GM12878 (cell line): ENCODE data around the gene PPARA.

Source experiments
- CBX3 ChIP-seq: fragments of 200-600 bp; sonication (generic); IDR thresholded peaks from 2 replicates; pipeline ENCODE4 v1.6.1; 2016; ENCODE audit warnings: low read depth, borderline replicate concordance
- CBX5 ChIP-seq: sonication (generic); IDR thresholded peaks from 2 replicates; pipeline ENCODE4 v1.6.1; 2016; ENCODE audit warnings: low read depth, moderate library complexity, mild to moderate bottlenecking, inconsistent platforms
- EP300 ChIP-seq, 2 experiments: fragments of 150-350 bp in 1 of 2; IDR thresholded peaks; 2 replicates each; pipeline ENCODE4 v1.6.1; 2011 to 2012; ENCODE audit warnings: low read depth in 2 of 2, low read length in 2 of 2, borderline replicate concordance in 1 of 2, improper control_type of control experiment in 1 of 2, inconsistent platforms in 1 of 2; ENCODE audit not compliant: control insufficient read depth in 1 of 2
- POLR2A ChIP-seq: IDR thresholded peaks from 2 replicates; pipeline ENCODE4 v1.6.1; 2011; ENCODE audit warnings: low read depth, mild to moderate bottlenecking, low read length
- POLR2AphosphoS5 ChIP-seq: IDR thresholded peaks from 2 replicates; pipeline ENCODE4 v1.6.1; 2011; ENCODE audit warnings: mild to moderate bottlenecking, low read length, inconsistent platforms
- RAD21 ChIP-seq: IDR thresholded peaks from 2 replicates; pipeline ENCODE4 v1.6.1; 2011; ENCODE audit warnings: mild to moderate bottlenecking, low read depth, low read length, moderate library complexity; ENCODE audit not compliant: insufficient read depth
- TAF1 ChIP-seq: IDR thresholded peaks from 2 replicates; pipeline ENCODE4 v1.6.1; 2011; ENCODE audit warnings: mild to moderate bottlenecking, low read depth, low read length, borderline replicate concordance
- ZBED1 ChIP-seq: IDR thresholded peaks from 2 replicates; pipeline ENCODE4 v1.6.1; 2016; ENCODE audit warnings: borderline replicate concordance
- ZNF207 ChIP-seq: fragments of 450-650 bp; IDR thresholded peaks from 2 replicates; pipeline ENCODE4 v1.6.1; 2014; ENCODE audit warnings: antibody characterized with exemption, mild to moderate bottlenecking, borderline replicate concordance
- TF ChIP-seq, protein P1 (sequence below), 3 experiments: IDR thresholded peaks in 2 of 3; conservative IDR thresholded peaks in 1 of 3; 2 replicates each; pipeline ENCODE4 v1.5.1; 2011; ENCODE audit warnings: low read depth in 3 of 3, low read length in 3 of 3, mild to moderate bottlenecking in 3 of 3, control low read depth in 2 of 3, moderate library complexity in 2 of 3, inconsistent platforms in 1 of 3, mixed read lengths in 1 of 3; ENCODE audit not compliant: control insufficient read depth in 2 of 3, insufficient read depth in 1 of 3; ENCODE audit errors: extremely low read depth in 1 of 3
- TF ChIP-seq, protein P2 (sequence below): IDR thresholded peaks from 2 replicates; pipeline ENCODE4 v1.6.1; 2012; ENCODE audit warnings: mild to moderate bottlenecking, low read depth, low read length
- TF ChIP-seq, protein P3 (sequence below): IDR thresholded peaks from 2 replicates; pipeline ENCODE4 v1.6.1; 2012; ENCODE audit warnings: low read depth, low read length, improper control_type of control experiment

DNA sequence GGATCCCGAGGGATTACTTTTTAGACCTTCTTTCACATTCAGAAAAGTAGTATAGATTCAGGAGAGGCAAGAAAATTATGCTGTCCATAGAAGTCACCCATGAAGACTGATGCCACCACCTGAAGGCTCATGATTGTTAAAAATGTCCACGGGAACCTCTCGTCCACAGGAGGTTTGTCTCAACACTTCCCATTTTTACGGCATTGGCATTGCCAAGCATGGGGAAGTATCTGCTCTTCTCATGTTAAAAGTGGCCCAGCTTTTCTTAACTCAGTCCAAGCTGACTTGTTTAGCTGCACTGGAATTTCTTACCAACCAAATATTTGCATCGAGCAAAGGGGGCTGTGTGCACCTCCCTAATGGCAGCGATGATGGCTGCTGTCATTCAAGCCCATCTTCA, 90.2 kb downstream of the PPARA start:
- TF ChIP-seq RAD21, result no peak
- TF ChIP-seq, protein P1, sequence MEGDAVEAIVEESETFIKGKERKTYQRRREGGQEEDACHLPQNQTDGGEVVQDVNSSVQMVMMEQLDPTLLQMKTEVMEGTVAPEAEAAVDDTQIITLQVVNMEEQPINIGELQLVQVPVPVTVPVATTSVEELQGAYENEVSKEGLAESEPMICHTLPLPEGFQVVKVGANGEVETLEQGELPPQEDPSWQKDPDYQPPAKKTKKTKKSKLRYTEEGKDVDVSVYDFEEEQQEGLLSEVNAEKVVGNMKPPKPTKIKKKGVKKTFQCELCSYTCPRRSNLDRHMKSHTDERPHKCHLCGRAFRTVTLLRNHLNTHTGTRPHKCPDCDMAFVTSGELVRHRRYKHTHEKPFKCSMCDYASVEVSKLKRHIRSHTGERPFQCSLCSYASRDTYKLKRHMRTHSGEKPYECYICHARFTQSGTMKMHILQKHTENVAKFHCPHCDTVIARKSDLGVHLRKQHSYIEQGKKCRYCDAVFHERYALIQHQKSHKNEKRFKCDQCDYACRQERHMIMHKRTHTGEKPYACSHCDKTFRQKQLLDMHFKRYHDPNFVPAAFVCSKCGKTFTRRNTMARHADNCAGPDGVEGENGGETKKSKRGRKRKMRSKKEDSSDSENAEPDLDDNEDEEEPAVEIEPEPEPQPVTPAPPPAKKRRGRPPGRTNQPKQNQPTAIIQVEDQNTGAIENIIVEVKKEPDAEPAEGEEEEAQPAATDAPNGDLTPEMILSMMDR (IDR thresholded peaks at IDR 0.05 in 2 of 3, conservative IDR thresholded peaks at IDR 0.05 in 1 of 3; ENCODE audit: control insufficient read depth in 2 of 3, extremely low read depth in 1 of 3, insufficient read depth in 1 of 3, low read depth in 3 of 3, low read length in 3 of 3), result no peak
- TF ChIP-seq CBX5, result no peak
- no peak for TF ChIP-seq EP300 (IDR thresholded peaks at IDR 0.05; ENCODE audit: borderline replicate concordance in 1 of 2, control insufficient read depth in 1 of 2, low read depth in 2 of 2, low read length in 2 of 2)
- TF ChIP-seq, protein P2, sequence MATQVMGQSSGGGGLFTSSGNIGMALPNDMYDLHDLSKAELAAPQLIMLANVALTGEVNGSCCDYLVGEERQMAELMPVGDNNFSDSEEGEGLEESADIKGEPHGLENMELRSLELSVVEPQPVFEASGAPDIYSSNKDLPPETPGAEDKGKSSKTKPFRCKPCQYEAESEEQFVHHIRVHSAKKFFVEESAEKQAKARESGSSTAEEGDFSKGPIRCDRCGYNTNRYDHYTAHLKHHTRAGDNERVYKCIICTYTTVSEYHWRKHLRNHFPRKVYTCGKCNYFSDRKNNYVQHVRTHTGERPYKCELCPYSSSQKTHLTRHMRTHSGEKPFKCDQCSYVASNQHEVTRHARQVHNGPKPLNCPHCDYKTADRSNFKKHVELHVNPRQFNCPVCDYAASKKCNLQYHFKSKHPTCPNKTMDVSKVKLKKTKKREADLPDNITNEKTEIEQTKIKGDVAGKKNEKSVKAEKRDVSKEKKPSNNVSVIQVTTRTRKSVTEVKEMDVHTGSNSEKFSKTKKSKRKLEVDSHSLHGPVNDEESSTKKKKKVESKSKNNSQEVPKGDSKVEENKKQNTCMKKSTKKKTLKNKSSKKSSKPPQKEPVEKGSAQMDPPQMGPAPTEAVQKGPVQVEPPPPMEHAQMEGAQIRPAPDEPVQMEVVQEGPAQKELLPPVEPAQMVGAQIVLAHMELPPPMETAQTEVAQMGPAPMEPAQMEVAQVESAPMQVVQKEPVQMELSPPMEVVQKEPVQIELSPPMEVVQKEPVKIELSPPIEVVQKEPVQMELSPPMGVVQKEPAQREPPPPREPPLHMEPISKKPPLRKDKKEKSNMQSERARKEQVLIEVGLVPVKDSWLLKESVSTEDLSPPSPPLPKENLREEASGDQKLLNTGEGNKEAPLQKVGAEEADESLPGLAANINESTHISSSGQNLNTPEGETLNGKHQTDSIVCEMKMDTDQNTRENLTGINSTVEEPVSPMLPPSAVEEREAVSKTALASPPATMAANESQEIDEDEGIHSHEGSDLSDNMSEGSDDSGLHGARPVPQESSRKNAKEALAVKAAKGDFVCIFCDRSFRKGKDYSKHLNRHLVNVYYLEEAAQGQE, result no peak
- no peak for TF ChIP-seq TAF1
- TF ChIP-seq POLR2AphosphoS5, result no peak
- no peak for TF ChIP-seq POLR2A
- TF ChIP-seq CBX3, result no peak
- TF ChIP-seq, protein P3, sequence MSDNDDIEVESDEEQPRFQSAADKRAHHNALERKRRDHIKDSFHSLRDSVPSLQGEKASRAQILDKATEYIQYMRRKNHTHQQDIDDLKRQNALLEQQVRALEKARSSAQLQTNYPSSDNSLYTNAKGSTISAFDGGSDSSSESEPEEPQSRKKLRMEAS, result no peak
- no peak for TF ChIP-seq ZBED1
- no peak for TF ChIP-seq ZNF207
